DMS79 treated with DMSO at 0.1 percent for 48 hours (cell line): ENCODE measurements around the gene RAB40C.

ENCODE experiments used
- DNase-seq: peaks from one replicate; lab custom pipeline; 2025; lab: John Stamatoyannopoulos, UW

The RAB40C gene

GRCh38 chr16:668519-669171 is 78.8 kb downstream of the RAB40C start:
- DNase-seq: no peak

GRCh38 chr16:669666-670065 is 79.8 kb downstream of the RAB40C start:
- DNase-seq: no peak

GRCh38 chr16:670485-671352 is 80.9 kb downstream of the RAB40C start:
- no peak for DNase-seq

GRCh38 chr16:671353-672131 is 81.7 kb downstream of the RAB40C start:
- DNase-seq: no peak

- no peak for DNase-seq
Measured at GRCh38 chr16:672371-672770, 82.5 kb downstream of the RAB40C start.

GRCh38 chr16:672851-673250 is 83.0 kb downstream of the RAB40C start:
- DNase-seq: no peak

- DNase-seq: no peak
Measured at GRCh38 chr16:673399-673991, 83.6 kb downstream of the RAB40C start.

- no peak for DNase-seq
Measured at GRCh38 chr16:674214-674881, 84.5 kb downstream of the RAB40C start.

- no peak for DNase-seq
Measured at GRCh38 chr16:674968-675883, 85.4 kb downstream of the RAB40C start, which contains the start of gene RHBDL1. RHBDL1 (plus strand) TSS chr16:675671; CDS start chr16:675791, 120 bp downstream.

GRCh38 chr16:675884-676564 is 86.2 kb downstream of the RAB40C start:
- no peak for DNase-seq

GRCh38 chr16:676565-676902 is 86.7 kb downstream of the RAB40C start:
- no peak for DNase-seq

GRCh38 chr16:676913-677312 is 87.0 kb downstream of the RAB40C start:
- DNase-seq: peak; percentile 93

GRCh38 chr16:677316-678190 is 87.7 kb downstream of the RAB40C start:
- DNase-seq: peak; percentile 57

GRCh38 chr16:678209-678857 is 88.5 kb downstream of the RAB40C start:
- DNase-seq: no peak
